Motor neuron (in vitro differentiated cells): ENCODE measurements around the gene VPS54. TPM values are rescaled to one million over a fixed set of nuclear protein-coding genes. Genes with fewer than 3 reads are reported as not detected.
"Not testable (repeated sequence)": the region's sequence is repeated elsewhere in the genome, so short reads cannot be mapped to it uniquely, and the experiment has no call there.

Experiments
- ATAC-seq, 8 experiments: fragments of 200-7000 bp; cut with Tn5 transposase; replicated peaks in 6 of 8; 2 replicates each; pipeline ENCODE4 v1.8.0; 2021; ENCODE audit warnings: mild to moderate bottlenecking in 8 of 8, moderate library complexity in 8 of 8
- H3K27ac ChIP-seq, 2 donors: fragments of 250-450 bp; sonication (Bioruptor Pico); 2 replicates each; pipeline ENCODE4 v1.9.0; 2021; ENCODE audit warnings: antibody characterized with exemption in 2 of 2, mild to moderate bottlenecking in 2 of 2, moderate library complexity in 1 of 2
- H3K4me1 ChIP-seq, 2 donors: fragments of 250-450 bp; sonication (Bioruptor Pico); replicated peaks in 1 of 2; 2 replicates each; pipeline ENCODE4 v1.6.1; 2021; ENCODE audit warnings: antibody characterized with exemption in 2 of 2, mild to moderate bottlenecking in 2 of 2, moderate library complexity in 1 of 2
- H3K4me3 ChIP-seq, 5 donors: fragments of 250-450 bp; sonication (Bioruptor Pico); 2 replicates each; pipeline ENCODE4 v1.9.0; 2021; ENCODE audit warnings: antibody characterized with exemption in 5 of 5, mild to moderate bottlenecking in 5 of 5, moderate library complexity in 4 of 5
- WGBS, 10 experiments: fragments of 450-650 bp; shearing (Covaris generic); methylation state at CpG; one replicate each; pipeline ENCODE4 v1.0.0; 2022; 5-methylcytosine and 5-hydroxymethylcytosine counted together
- in situ Hi-C, 9 experiments: fragments of 400-800 bp; cut with MboI; loops; one replicate each; pipeline ENCODE4 v1.15.0; 2021; ENCODE audit warnings: low sequenced_read_pairs in 9 of 9, low pct_unique_long_range_greater_than_20kb in 2 of 9; ENCODE audit not compliant: unreplicated experiment in 9 of 9
- total RNA-seq, 8 experiments: library from RNA; unstranded; fragments of 300-600 nt; gene quantifications; 2 replicates each; pipeline versions ENCODE4 v1.2.3 to v1.2.4, GENCODE V29; 2022

The VPS54 gene
- total RNA-seq, 8 experiments from 2014 or later: 16.1 to 27.7 (median 22.1) TPM

- no peak for ATAC-seq
- 82 to 100% (median 91%) methylated on average over 2 to 4 of the region's 4 CpGs; no CpG with 5 or more reads in 1 of the 10 experiments for WGBS, 10 experiments
- H3K27ac ChIP-seq: no peak overlapping the region
Observed at GRCh38 chr2:63982335-63982734, 36.9 kb downstream of the VPS54 start.

GRCh38 chr2:63981702-63982103 is 37.5 kb downstream of the VPS54 start:
- no peak for ATAC-seq
- in situ Hi-C loops: no loop called here
- 74 to 100% (median 93%) methylated on average over 1 to 3 of the region's 3 CpGs for WGBS, 10 experiments

More at GRCh38 chr2:63982335-63982734, 36.9 kb downstream of the VPS54 start:
- no peaks in the 10 kb centered on the region for H3K4me1 ChIP-seq
- no peak overlapping the region for H3K4me3 ChIP-seq
- in situ Hi-C loops: no loop called here

GRCh38 chr2:63980794-63981193 is 38.4 kb downstream of the VPS54 start:
- Histone ChIP-seq H3K4me3 (no peak overlapping the region), H3K4me1 (no peaks in the 10 kb centered on the region), H3K27ac (no peak overlapping the region)
- in situ Hi-C loops: no loop called here
- ATAC-seq: no peak

More at GRCh38 chr2:63981702-63982103, 37.5 kb downstream of the VPS54 start:
- Histone ChIP-seq H3K27ac (no peak overlapping the region), H3K4me3 (no peak overlapping the region), H3K4me1 (no peaks in the 10 kb centered on the region)

GRCh38 chr2:63977904-63978303 is 41.3 kb downstream of the VPS54 start:
- in situ Hi-C loops: no loop called here
- WGBS, 10 experiments: 87 to 100% (median 91%) methylated on average over 1 to 5 of the region's 5 CpGs; no CpG with 5 or more reads in 1 of the 10 experiments
- ATAC-seq: no peak
- Histone ChIP-seq H3K27ac (no peak overlapping the region), H3K4me3 (no peak overlapping the region), H3K4me1 (no peaks in the 10 kb centered on the region)

GRCh38 chr2:63976125-63976510 is 43.1 kb downstream of the VPS54 start:
- H3K4me3 ChIP-seq: no peak overlapping the region
- H3K4me1 ChIP-seq: no peaks in the 10 kb centered on the region
- WGBS, 10 experiments: 97 to 100% (median 100%) methylated on average over 1 to 6 of the region's 7 CpGs; no CpG with 5 or more reads in 2 of the 10 experiments
- in situ Hi-C loops: no loop called here
- no peak overlapping the region for H3K27ac ChIP-seq
- no peak for ATAC-seq

- Histone ChIP-seq H3K27ac (no peak overlapping the region), H3K4me1 (no peaks in the 10 kb centered on the region), H3K4me3 (no peak overlapping the region)
- WGBS, 10 experiments: 40 to 100% (median 93%) methylated on average over 1 to 13 of the region's 15 CpGs
- no peak for ATAC-seq
- in situ Hi-C loops: no loop called here
Observed at GRCh38 chr2:63975437-63976124, 43.6 kb downstream of the VPS54 start.

- H3K4me1 ChIP-seq, in situ Hi-C loops, H3K4me3 ChIP-seq, ATAC-seq, H3K27ac ChIP-seq: not testable (repeated sequence)
- WGBS, 10 experiments: 100% methylated on average over 1 to 2 of the region's 2 CpGs; no CpG with 5 or more reads in 2 of the 10 experiments
Observed at GRCh38 chr2:63975036-63975435, 44.2 kb downstream of the VPS54 start.

- H3K4me3 ChIP-seq: no peak overlapping the region
- no peak for ATAC-seq
- in situ Hi-C loops: no loop called here
- 85 to 100% (median 90%) methylated on average over 1 to 3 of the region's 3 CpGs; no CpG with 5 or more reads in 3 of the 10 experiments for WGBS, 10 experiments
- no peak overlapping the region for H3K27ac ChIP-seq
- no peaks in the 10 kb centered on the region for H3K4me1 ChIP-seq
Observed at GRCh38 chr2:63962186-63962585, 57.0 kb downstream of the VPS54 start.

- Histone ChIP-seq H3K4me3 (no peak overlapping the region), H3K27ac (no peak overlapping the region), H3K4me1 (no peaks in the 10 kb centered on the region)
- no peak for ATAC-seq
- in situ Hi-C loops: no loop called here
Observed at GRCh38 chr2:63950414-63950813, 68.8 kb downstream of the VPS54 start.

GRCh38 chr2:63942788-63943187 is 76.4 kb downstream of the VPS54 start:
- in situ Hi-C loops: no loop called here
- no peak for ATAC-seq
- H3K4me1 ChIP-seq: no peaks in the 10 kb centered on the region
- WGBS, 10 experiments: 67 to 100% (median 100%) methylated on average over 1 of the region's 1 CpG; no CpG with 5 or more reads in 1 of the 10 experiments
- H3K27ac ChIP-seq: no peak overlapping the region
- H3K4me3 ChIP-seq: no peak overlapping the region

- H3K27ac ChIP-seq, ATAC-seq, H3K4me3 ChIP-seq, H3K4me1 ChIP-seq, in situ Hi-C loops: not testable (repeated sequence)
- WGBS, 10 experiments: 60 to 100% (median 100%) methylated on average over 1 to 3 of the region's 4 CpGs; no CpG with 5 or more reads in 1 of the 10 experiments
Observed at GRCh38 chr2:63932104-63932503, 87.1 kb downstream of the VPS54 start.

GRCh38 chr2:63926815-63927214 is 92.4 kb downstream of the VPS54 start:
- ATAC-seq: peak in 1 of 8 experiments; percentile 23
- Histone ChIP-seq H3K4me3 (no peak overlapping the region), H3K27ac (no peak overlapping the region), H3K4me1 (no peaks in the 10 kb centered on the region)
- 80 to 100% (median 90%) methylated on average over 1 of the region's 7 CpGs; no CpG with 5 or more reads in 6 of the 10 experiments for WGBS, 10 experiments
- in situ Hi-C loops: no loop called here

GRCh38 chr2:63914311-63914710 is 104.9 kb downstream of the VPS54 start:
- no peak overlapping the region for H3K4me3 ChIP-seq
- 86 to 100% (median 100%) methylated on average over 1 of the region's 1 CpG; no CpG with 5 or more reads in 1 of the 10 experiments for WGBS, 10 experiments
- no peaks in the 10 kb centered on the region for H3K4me1 ChIP-seq
- in situ Hi-C loops: no loop called here
- no peak overlapping the region for H3K27ac ChIP-seq
- ATAC-seq: no peak

- in situ Hi-C loops: no loop called here
- no peak overlapping the region for H3K27ac ChIP-seq
- no peak for ATAC-seq
- H3K4me1 ChIP-seq: no peaks in the 10 kb centered on the region
- H3K4me3 ChIP-seq: no peak overlapping the region
- 94 to 100% (median 100%) methylated on average over 1 to 2 of the region's 2 CpGs for WGBS, 10 experiments
Observed at GRCh38 chr2:63903003-63903402, 116.2 kb downstream of the VPS54 start.
